CD4-positive, alpha-beta T cell treated with Interleukin-4 for 1 hour (primary cell): ENCODE data around the gene ZNG1B.
"Not testable (repeated sequence)": the region's sequence is repeated elsewhere in the genome, so short reads cannot be mapped to it uniquely, and the experiment has no call there.

Source experiments
- DNase-seq, 2 donors: peaks; one replicate each; pipeline ENCODE4 v3.0.0-alpha.2; 2020 to 2022

Gene ZNG1B

DNA sequence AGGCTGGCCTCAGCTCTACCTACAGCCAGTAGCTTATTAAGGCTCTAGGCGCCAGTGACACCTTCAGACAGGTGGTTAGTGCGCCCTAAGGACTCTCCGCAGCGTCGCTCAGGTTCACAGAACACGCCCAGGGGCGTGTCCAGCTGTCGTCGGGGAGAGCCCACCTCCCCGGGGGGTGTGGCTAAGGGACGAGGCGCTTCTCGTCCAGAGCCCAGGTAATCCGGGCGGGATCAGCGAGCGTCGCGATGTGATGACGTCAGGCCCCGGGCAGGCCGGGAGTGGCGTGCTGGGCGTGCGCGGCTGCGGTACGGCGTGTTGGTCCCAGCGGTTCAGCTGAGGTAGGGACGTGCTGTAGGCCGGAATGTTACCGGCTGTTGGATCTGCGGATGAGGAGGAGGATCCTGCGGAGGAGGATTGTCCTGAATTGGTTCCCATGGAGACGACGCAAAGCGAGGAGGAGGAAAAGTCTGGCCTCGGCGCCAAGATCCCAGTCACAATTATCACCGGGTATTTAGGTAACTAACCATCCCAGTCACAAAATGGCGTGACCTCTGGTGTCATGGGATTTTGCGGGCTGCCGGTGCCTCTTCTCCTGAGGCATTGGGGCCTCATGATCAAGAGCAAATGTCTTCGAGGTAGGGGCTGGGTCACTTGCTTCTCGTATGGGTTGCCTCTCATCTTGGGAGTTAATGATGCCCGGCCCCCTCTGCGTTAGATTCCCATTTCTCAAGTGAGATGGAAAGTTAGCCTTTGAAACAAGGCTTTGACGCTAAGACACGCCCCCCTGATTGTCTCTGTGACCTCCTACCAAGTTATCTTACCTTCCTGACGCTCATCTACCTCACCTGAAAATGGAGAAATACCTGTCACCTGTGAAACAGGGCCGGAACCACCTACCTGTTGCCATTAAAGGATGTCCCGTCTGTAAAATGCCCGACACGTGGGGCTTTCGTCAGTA, at the start of gene ZNG1B:
TSS of gene ZNG1B (plus strand) at position 184 of the 958 bp plus-strand sequence. CDS start at position 362, 178 bp downstream.
- DNase-seq = peak; percentile 89 to 92

DNA sequence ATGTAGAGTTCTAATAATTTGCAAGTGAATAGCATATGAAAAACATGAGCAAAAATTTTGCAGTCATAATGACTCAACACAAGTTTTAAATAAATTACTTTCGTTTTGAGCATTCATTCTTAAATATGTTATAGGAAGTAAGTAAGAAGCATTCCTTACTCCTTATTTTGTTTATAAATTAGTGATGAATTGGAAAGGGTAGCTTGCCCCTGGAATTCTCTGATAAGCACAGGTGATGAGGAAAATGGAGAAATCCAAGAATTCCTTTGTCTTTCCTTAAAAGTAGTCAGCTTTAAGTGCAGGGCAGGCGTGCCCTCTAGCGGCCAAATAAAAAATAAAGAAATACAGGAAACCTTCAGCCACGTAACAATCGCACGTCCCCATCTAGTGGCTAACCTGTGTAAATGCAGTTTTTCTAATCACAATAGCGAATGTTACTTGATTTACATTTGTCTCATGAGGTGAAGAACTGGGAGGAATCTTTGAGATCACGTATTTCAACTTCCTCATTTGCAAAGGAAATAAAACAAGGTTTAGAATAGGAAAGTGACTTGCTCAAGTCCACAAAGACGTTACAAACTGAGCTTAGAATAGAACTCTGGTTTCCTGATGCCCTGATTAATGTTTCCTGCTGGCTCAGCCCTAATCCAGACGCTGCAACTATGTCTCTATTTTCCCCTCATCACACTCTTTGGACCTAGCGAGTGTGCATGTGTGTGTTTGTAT, 47.2 kb upstream of the ZNG1B start:
- peak; percentile 77 to 85 for DNase-seq

DNA sequence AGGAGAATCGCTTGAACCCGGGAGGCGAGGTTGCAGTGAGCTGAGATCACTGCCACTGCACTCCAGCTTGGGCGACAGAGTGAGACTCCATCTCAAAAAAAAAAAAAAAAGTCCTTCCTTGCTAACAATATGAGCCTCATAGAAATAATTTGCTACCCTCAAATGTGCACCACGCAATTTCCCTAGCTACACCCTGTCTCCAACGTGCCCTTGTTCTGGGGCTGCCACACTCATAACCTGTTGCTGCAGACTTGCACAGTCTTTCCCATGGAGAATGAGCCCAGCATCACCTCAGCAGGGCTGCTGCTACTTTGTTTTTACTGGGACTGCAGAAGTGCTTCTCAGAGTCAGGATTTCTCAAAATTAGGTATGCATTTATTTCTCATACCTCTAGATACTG, 46.4 kb upstream of the ZNG1B start:
- no peak for DNase-seq

DNA sequence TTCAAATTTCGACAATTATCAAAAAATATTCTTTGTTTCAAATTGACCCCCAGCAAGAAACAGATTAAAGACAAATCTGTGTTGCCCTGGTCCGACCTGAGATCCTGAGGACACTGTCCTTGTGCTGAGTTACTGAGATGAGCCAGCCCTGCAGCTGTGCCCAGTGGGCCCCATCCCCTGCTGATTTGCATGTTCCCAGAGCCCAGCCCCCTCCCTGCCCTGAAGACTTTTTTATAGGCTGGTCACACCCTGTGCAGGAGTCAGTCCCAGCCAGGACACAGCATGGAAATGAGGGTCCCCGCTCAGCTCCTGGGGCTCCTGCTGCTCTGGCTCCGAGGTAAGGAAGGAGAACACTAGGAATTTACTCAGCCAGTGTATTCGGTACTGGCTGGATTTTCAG, 31.4 kb upstream of the ZNG1B start:
- peak in 1 of 2 donors; percentile 22 for DNase-seq

DNA sequence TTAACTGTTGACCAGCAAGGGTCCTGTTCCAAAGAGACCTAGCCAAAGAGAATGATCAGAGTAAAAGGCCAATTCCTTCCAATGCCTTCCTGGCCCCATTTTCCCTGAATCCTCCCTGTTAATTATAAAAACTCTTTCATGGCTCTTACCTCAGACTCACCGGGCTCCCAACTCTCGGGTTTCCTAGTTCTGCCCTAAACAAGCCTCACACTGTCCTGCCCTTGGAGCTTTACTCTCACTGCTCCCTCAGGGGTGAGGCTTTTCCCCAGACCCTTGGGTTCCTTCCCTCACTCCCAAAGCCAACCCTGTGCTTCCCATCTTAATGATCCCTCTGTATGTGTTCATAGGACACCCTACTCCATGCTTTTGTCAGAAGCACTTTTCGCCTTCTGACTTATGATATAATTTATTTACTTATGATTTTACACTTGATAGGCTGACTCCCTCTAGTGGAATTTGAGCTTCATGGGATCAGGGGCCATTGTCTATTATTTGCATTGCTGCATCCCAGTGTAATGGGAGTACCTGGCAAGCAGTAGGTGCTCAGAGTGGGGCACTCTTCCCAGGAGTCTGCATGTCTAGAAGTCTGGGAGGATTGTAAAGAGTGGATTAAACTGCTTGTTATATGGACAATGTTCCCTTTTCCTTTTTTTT, 29.9 kb upstream of the ZNG1B start:
- DNase-seq = no peak

DNA sequence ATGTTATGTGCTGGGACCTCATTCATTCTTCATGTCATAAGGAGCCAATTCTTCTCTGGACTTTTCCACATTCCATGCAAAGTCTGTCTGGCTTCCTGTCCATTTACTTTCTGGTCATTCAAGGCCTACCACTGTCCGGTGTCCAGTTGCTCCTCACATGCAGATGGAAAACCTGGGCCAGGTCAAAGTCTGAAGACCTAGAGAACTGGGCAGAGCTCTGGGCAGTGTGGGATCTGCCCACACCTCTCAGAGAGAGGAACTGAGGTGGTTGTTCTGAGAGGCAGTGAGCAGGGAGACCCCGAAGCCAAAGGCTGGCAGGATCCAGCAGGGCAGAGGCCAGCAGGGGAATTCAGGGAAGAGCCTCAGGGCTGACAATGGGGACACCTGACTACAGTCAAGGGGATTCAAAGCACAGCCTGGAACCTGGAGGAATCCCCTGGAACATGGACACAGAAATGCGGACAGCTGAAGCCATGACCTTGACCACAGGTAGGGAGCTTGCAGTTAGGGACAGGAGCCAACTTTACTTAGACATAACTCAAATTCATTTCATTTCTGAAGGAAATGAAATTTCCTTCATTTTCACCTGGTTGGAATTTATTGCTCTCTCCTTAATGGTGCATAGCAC, 25.7 kb upstream of the ZNG1B start:
- not testable (repeated sequence) for DNase-seq

DNA sequence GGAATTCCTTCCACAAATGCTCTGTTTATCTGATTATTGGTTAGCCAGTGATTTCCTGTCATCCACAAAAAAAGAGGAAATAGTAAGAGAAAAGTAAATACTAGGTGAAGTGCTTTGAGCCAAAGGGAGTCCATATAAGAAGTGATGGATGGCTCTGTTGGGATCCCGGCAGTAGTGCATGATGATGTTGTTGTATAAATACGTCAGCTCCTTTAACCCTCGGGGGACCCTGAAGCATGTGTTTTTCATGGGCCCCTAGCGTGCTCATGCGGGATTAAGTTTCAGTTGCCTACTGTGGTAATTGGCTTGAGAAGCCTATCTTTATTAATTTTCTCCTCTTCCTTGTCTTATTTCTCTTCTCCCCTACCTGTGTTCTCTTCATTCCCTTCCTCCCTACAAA, 24.7 kb upstream of the ZNG1B start:
- DNase-seq = not testable (repeated sequence)

DNA sequence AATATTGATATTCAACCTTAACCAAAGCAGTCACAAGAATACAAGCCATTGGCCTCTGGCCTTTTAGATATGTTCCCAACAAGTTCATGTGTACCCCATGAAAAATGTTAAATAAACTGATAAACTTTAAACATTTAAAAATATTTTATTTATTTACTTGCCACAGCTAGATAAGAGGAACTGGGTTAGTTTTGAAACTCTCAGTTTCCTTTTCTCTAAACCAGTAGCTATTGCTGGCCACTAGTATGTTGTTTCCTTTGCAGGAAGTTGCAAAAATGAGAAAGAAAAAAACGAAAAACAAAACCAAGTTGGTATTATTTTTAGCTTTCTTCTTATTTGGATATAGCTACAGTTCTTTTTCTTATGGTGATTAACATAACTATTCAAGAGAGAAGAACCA, 5.7 kb upstream of the ZNG1B start:
- DNase-seq = not testable (repeated sequence)

DNA sequence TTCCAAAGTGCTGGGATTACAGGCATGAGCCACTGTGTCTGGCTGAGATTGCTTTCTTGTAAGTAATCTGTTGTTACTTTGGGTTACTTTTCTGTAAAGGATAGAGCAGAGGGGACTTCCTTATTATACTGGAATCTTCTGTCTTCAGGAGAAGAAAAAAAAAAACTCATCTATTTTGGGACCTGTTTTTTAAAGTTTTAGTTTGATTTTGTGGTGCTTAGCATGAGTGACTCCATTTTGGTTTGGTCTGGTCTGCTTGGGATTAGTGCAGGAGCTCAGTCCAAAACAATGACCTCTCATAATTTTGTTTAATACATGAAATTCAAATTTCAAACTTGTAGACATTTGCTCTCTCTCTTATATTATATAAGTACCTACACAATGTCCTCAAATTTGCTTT, 4.0 kb upstream of the ZNG1B start:
- not testable (repeated sequence) for DNase-seq

DNA sequence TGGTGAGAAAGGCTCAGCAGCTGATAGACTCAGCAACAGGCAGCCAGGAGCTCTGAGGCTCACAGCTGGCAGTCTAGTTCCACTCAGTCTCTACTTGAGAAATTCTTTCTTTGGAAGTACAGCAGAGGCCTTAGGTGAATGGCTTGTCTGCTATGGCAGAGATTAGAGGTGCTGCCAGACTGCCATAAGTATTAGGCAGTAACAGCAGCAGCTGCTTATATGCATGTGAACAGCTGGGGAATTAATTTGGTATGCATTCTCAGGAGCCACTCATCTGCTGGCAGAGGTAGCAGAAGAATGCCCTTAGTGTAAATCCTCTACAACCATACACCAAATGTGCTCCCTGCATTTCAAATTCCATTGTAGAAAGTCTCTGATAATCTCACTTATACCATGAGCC, 28.3 kb downstream of the ZNG1B start:
- not testable (repeated sequence) for DNase-seq

DNA sequence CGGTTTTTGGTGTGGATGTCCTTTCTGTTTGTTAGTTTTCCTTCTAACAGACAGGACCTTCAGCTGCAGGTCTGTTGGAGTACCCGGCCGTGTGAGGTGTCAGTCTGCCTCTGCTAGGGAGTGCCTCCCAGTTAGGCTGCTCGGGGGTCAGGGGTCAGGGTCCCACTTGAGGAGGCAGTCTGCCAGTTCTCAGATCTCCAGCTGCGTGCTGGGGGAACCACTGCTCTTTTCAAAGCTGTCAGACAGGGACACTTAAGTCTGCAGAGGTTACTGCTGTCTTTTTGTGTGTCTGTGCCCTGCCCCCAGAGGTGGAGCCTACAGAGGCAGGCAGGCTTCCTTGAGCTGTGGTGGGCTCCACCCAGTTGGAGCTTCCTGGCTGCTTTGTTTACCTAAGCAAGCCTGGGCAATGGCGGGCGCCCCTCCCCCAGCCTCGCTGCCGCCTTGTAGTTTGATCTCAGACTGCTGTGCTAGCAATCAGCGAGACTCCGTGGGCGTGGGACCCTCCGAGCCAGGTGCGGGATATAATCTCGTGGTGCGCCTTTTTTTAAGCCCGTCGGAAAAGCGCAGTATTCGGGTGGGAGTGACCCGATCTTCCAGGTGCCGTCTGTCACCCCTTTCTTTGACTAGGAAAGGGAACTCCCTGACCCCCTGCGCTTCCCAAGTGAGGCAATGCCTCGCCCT, 39.3 kb downstream of the ZNG1B start:
- DNase-seq = not testable (repeated sequence)

DNA sequence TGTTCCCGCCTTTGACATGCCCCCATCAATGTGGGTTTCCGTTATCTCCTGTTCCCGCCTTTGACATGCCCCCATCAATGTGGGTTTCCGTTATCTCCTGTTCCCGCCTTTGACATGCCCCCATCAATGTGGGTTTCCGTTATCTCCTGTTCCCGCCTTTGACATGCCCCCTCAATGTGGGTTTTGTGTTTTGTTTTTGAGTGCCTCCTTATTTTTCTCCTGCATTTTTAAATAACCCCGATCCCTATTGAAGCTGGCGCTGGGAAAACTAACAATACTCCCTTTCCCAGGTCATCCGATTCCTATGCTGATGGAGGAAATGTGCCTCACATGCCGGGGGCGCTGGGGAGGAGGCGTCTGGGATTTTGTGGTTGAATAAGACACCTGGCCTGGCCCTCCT, 59.0 kb downstream of the ZNG1B start:
- DNase-seq = not testable (repeated sequence)

DNA sequence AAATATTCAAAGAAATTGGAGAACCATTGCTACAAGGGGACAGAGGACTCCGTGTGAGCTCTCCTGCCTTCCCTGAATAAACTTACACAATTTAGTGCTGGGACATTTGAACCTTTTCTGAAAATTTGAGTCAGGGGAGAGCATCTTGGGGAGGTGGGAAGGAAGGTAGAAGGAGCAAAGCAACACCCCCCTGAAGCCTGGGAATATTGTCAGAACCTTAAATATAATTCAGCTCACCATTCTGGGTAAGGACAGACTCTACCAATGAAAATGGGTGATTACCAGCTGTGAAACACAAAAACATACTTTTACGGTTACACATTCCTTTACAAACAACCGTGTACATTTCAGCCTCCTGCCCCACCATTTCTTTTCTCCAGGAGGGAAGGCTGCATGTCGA, 60.9 kb downstream of the ZNG1B start, which contains the start of gene FOXD4L1:
TSS of gene FOXD4L1 (plus strand) at position 301 of the 400 bp plus-strand sequence. CDS start 592 bp downstream, outside the sequence.
- not testable (repeated sequence) for DNase-seq

DNA sequence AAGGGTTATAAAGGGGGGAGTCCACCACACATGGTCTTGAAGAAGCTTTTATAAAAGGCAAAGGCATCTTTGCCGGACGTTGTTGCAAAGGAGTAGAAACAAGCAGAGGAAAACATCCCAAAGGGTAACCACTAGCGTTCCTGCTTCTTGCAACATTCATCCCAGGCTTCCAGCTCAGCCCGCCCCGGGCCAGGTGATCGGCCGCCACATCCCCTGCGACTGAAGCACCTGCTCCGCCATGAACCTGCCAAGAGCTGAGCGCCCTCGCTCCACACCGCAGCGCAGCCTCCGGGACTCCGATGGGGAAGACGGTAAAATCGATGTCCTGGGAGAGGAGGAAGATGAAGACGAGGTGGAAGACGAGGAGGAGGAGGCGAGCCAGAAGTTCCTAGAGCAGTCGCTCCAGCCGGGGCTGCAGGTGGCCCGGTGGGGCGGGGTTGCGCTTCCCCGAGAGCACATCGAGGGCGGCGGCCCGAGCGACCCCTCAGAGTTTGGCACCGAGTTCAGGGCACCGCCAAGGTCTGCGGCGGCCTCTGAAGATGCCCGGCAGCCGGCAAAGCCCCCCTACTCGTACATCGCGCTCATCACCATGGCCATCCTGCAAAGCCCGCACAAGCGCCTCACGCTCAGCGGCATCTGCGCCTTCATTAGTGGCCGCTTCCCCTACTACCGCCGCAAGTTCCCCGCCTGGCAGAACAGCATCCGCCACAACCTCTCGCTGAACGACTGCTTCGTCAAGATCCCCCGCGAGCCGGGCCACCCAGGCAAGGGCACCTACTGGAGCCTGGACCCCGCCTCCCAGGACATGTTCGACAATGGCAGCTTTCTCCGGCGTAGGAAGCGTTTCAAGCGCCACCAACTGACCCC, 61.8 kb downstream of the ZNG1B start:
- not testable (repeated sequence) for DNase-seq

DNA sequence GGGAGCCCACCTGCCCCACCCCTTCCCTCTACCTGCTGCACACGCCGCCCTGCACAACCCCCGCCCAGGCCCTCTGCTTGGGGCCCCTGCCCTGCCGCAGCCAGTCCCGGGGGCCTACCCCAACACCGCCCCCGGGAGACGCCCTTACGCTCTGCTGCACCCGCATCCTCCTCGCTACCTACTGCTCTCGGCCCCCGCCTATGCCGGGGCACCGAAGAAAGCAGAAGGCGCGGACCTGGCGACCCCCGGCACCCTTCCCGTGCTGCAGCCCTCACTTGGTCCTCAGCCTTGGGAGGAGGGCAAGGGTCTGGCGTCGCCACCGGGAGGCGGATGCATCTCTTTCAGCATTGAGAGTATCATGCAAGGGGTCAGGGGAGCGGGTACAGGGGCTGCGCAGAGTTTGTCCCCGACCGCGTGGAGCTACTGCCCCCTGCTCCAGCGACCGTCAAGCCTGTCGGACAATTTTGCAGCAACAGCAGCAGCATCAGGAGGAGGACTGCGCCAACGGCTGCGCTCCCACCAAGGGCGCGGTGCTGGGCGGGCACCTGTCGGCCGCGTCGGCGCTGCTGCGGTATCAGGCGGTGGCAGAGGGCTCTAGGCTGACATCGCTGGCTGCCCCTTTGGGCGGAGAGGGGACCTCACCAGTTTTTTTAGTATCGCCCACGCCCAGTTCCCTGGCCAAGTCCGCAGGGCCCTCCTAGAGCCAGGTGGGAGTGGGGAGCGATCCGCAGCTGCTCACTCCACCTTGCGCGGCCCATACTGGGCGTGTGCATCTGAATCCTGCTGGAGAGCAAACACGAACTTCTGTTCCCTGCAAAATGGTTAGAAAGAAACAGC, 62.6 kb downstream of the ZNG1B start:
- DNase-seq = not testable (repeated sequence)

DNA sequence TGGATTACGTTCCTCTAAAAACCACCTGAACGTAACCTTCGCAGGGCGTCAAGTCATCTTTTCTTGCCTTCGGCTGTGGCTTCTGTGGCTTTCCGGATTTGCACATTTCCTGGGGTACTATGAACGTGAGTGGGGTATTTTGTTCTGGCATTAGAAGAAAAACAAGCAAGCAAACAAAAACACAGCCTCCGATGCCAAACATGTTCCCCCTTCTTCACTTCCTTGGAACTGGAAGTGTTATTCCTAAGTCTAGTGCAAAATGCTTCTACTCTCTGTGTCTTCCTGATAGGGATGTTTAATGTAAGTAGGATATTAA, 63.2 kb downstream of the ZNG1B start:
- DNase-seq = peak in 1 of 2 donors; percentile 33

DNA sequence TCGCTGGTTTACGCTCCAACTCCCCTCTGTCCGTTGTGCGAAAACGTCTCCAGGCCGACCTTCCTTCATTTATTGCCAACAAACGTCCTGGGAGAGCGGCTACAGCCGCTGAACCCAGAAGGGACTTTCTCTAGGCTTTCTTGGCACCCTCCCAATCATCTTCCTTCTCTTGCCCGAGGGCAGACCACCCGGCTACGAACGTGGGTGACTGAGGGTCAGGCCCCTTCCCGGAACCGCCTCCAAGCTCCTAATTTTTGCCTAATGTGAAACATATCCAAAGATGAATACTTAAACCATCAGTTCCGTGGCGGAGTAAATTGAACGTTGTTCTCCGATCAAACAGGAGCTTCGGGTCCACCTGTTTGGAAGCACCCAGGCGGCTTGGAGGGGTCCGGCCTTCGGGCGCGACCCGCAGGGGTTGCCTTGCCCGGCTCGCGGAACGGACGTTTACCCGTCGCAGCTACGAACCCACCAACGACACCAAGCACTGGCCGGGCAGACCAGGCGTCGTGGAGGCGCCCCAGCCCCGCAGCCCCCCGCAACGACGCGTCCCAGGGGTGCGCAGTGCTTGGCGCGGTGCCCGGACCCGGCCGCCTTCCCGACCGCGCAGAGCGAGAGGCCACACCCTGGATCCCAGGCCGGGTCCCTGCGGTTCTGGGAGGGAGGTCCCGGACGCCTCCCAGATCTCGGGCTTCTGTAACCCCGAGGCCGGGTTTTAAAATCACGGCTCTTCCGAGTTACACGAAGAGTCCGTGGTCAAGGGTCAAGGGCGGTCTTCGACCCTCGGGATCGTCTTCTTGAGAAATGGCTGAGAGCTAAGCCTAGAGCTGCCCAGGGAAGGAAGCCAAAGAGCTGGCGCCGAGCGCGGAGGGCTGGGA, 65.0 kb downstream of the ZNG1B start:
- not testable (repeated sequence) for DNase-seq

DNA sequence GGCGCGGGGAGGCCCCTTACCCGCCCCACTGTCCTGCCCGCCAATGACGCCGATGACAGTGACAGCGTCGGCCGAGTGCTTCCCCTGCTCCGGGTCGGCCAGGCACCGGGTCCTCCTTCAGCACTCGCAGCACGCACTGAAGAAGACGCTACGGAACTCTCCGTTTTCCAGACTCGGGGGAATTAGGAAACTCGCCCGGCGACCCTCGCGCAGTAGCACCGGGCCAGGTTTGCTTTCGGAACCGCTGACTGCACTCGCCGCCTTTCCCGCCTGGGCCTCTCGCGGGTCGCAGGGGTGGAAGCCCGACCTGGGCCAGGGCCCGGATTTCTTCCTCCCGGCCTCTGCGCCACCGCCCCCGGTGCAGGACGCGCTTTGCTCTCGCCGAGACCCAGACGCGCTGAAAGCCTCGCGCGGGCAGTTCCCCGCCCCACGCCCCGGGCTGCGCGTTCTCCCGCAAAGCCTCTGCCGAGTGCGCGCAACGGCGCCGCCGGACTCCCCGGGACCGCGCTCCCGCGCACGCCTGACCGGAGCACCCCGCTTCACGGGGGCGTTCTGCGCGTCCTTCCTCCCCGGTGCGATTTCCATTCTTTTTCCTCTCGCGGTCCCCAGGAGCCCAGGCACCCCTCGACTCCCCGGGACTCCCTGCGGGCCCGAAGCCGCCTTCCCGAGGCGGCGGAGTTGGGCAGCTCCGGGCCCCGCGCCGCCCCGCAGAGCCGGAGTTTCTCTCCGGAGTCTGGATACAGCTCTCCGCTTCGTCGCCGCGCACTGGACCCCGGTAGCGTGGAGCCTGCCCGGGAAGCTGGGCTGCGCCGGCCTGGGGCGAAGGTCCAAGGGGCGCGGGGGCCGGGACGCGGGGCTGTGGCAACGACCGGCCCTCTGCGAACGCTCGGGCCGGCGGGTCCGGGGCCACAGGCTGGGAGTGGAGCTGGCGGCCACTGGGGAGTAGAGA, 65.9 kb downstream of the ZNG1B start:
- peak; percentile 31 to 41 for DNase-seq
